ENCODE data around the gene LARP4B.

DNA sequence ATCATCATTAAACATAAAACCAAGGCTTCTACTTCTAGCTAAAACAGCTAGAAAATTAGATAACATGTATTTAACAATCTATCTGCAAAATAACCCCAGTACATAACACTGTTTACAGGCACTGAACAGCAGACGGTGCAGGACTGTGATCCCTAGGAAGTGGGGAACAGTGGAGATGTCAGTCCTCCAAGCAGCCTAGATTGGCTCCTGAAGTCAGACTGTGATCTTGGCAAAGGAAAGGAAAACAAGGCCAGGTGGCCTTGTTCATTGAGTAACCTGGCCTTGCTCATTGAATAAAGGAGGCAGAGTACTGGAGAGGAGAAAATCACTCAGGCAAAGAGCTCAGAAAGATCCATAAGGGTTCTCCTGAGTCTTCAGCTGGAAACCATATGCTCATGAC lies 164.3 kb downstream of the LARP4B start:
- TF ChIP-seq, protein P1, sequence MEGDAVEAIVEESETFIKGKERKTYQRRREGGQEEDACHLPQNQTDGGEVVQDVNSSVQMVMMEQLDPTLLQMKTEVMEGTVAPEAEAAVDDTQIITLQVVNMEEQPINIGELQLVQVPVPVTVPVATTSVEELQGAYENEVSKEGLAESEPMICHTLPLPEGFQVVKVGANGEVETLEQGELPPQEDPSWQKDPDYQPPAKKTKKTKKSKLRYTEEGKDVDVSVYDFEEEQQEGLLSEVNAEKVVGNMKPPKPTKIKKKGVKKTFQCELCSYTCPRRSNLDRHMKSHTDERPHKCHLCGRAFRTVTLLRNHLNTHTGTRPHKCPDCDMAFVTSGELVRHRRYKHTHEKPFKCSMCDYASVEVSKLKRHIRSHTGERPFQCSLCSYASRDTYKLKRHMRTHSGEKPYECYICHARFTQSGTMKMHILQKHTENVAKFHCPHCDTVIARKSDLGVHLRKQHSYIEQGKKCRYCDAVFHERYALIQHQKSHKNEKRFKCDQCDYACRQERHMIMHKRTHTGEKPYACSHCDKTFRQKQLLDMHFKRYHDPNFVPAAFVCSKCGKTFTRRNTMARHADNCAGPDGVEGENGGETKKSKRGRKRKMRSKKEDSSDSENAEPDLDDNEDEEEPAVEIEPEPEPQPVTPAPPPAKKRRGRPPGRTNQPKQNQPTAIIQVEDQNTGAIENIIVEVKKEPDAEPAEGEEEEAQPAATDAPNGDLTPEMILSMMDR (IDR thresholded peaks at IDR 0.05): no peak
- TF ChIP-seq POLR2A (IDR thresholded peaks at IDR 0.05): no peak
